HCT116 (cell line): ENCODE data around the gene CCDC187. TPM values are rescaled to one million over a fixed set of nuclear protein-coding genes. Genes with fewer than 3 reads are reported as not detected.
A peak's percentile ranks its signal among the peaks of the same experiment; 100 is the strongest.

Experiments used
- ATAC-seq: fragments of 200-7000 bp; cut with Tn5 transposase; 2 replicates; pipeline ENCODE4 v1.9.1; 2020; ENCODE audit warnings: mild to moderate bottlenecking, moderate library complexity
- BruUV-seq: library from RNA; stranded (reverse); fragments of 400-500 nt; replicated peaks from 2 replicates; lab custom pipeline; 2021; lab: Mats Ljungman, UMichigan
- CTCF ChIA-PET: fragments of 300-600 bp; sonication (Branson Sonifier 250); formaldehyde crosslinking; loops from one replicate; lab custom pipeline; 2021; ENCODE audit warnings: antibody characterized with exemption; lab: Charles Lee
- POLR2A ChIA-PET: fragments of 300-600, 350-600 bp; sonication (Branson Sonifier 250); formaldehyde crosslinking; loops from one replicate; lab custom pipeline; 2021; ENCODE audit warnings: antibody characterized with exemption; lab: Charles Lee
- RAD21 ChIA-PET, 2 experiments: fragments of 300-600 bp; sonication (Branson Sonifier 250); formaldehyde crosslinking; loops; one replicate each; lab custom pipeline; 2023; ENCODE audit warnings: low total read pairs in 2 of 2; ENCODE audit not compliant: uncharacterized antibody in 2 of 2, unreplicated experiment in 2 of 2, low non-redundant PET in 1 of 2; lab: Charles Lee
- DNase-seq: peaks from one replicate; pipeline ENCODE4 v3.0.0-alpha.2; 2010; ENCODE audit warnings: low read depth, low spot score
- H2AFZ ChIP-seq: fragments of 200-600 bp; shearing (Covaris generic), sonication (generic); 2 replicates; pipeline ENCODE4 v1.6.1; 2017; ENCODE audit warnings: low read depth, mixed run types, mixed read lengths, antibody characterized with exemption, low read length; ENCODE audit not compliant: poor library complexity, severe bottlenecking
- H3K27ac ChIP-seq: 2 replicates; pipeline ENCODE4 v1.5.1; 2012; ENCODE audit warnings: low read depth, low read length
- H3K27me3 ChIP-seq: fragments of 200-600 bp; sonication (generic); 2 replicates; pipeline ENCODE4 v1.6.1; 2016; ENCODE audit warnings: mixed run types, low read length, mixed read lengths; ENCODE audit not compliant: insufficient read depth
- H3K36me3 ChIP-seq, 2 experiments: fragments of 200-500 bp in 1 of 2; fragments of 200-600 bp in 1 of 2; sonication (Bioruptor generic) in 1 of 2; sonication (generic) in 1 of 2; 2 replicates each; pipeline versions ENCODE4 v1.5.1 to v1.6.1; 2014 to 2016; ENCODE audit warnings: low read length in 2 of 2, inconsistent platforms in 1 of 2, mixed read lengths in 1 of 2, mixed run types in 1 of 2; ENCODE audit not compliant: insufficient read depth in 2 of 2, control insufficient read depth in 1 of 2
- H3K4me1 ChIP-seq, 2 experiments: fragments of 200-600 bp in 1 of 2; sonication (generic) in 1 of 2; 2 replicates each; pipeline versions ENCODE4 v1.5.1 to v1.6.1; 2012 to 2017; ENCODE audit warnings: low read length in 2 of 2, inconsistent platforms in 1 of 2, mild to moderate bottlenecking in 1 of 2, mixed read lengths in 1 of 2, mixed run types in 1 of 2, moderate library complexity in 1 of 2; ENCODE audit not compliant: insufficient read depth in 2 of 2, control insufficient read depth in 1 of 2
- H3K4me2 ChIP-seq: fragments of 200-600 bp; sonication (generic); 2 replicates; pipeline ENCODE4 v1.6.1; 2017; ENCODE audit warnings: mixed run types, low read length, mixed read lengths
- H3K4me3 ChIP-seq, 2 experiments: fragments of 200-600 bp in 1 of 2; sonication (generic) in 1 of 2; replicated peaks in 1 of 2; 2 replicates each; pipeline ENCODE4 v1.5.1; 2011 to 2016; ENCODE audit warnings: low read length in 2 of 2, control low read depth in 1 of 2, low read depth in 1 of 2, mild to moderate bottlenecking in 1 of 2, mixed read lengths in 1 of 2, mixed run types in 1 of 2
- H3K79me2 ChIP-seq: fragments of 200-600 bp; sonication (generic); 2 replicates; pipeline ENCODE4 v1.6.1; 2017; ENCODE audit warnings: mild to moderate bottlenecking, mixed run types, low read length, moderate library complexity, mixed read lengths; ENCODE audit not compliant: insufficient read depth
- H3K9ac ChIP-seq: fragments of 200-600 bp; sonication (generic); 2 replicates; pipeline ENCODE4 v1.6.1; 2016; ENCODE audit warnings: low read length, mixed read lengths
- H3K9me2 ChIP-seq: fragments of 200-600 bp; sonication (generic), shearing (Covaris generic); 2 replicates; pipeline ENCODE4 v1.6.1; 2017; ENCODE audit warnings: mixed run types, mild to moderate bottlenecking, moderate library complexity; ENCODE audit not compliant: insufficient read depth
- H3K9me3 ChIP-seq, 2 experiments: fragments of 200-500 bp in 1 of 2; fragments of 200-600 bp in 1 of 2; sonication (Bioruptor generic) in 1 of 2; sonication (generic) in 1 of 2; 2 replicates each; pipeline ENCODE4 v1.6.1; 2014 to 2017; ENCODE audit warnings: low read length in 2 of 2, mixed read lengths in 2 of 2, inconsistent platforms in 1 of 2, low read depth in 1 of 2, mild to moderate bottlenecking in 1 of 2, mixed run types in 1 of 2, moderate library complexity in 1 of 2; ENCODE audit not compliant: control insufficient read depth in 1 of 2, insufficient read depth in 1 of 2
- H4K20me1 ChIP-seq: fragments of 200-600 bp; sonication (generic), shearing (Covaris generic); 2 replicates; pipeline ENCODE4 v1.6.1; 2017; ENCODE audit warnings: mixed run types, mild to moderate bottlenecking, moderate library complexity; ENCODE audit not compliant: insufficient read depth
- REST ChIP-seq: IDR thresholded peaks from 2 replicates; pipeline ENCODE4 v1.6.1; 2012; ENCODE audit warnings: low read depth
- intact Hi-C: fragments of 100-400 bp; cut with micrococcal nuclease; formaldehyde crosslinking; loops from 2 replicates; pipeline ENCODE4 v1.10.0; 2022
- total RNA-seq: library from RNA; stranded (reverse); gene quantifications from one replicate; pipeline ENCODE4 v1.2.1, GENCODE V29; 2021; ENCODE audit not compliant: unreplicated experiment
- TF ChIP-seq, protein P1 (sequence below): IDR thresholded peaks from 2 replicates; pipeline ENCODE4 v1.6.1; 2012
- TF ChIP-seq, protein P2 (sequence below), 3 experiments: fragments of 200-600 bp in 1 of 3; sonication (generic) in 1 of 3; IDR thresholded peaks in 2 of 3; conservative IDR thresholded peaks in 1 of 3; 2 replicates each; pipeline ENCODE4 v1.5.1; 2012 to 2017; ENCODE audit warnings: low read depth in 2 of 3, low read length in 2 of 3, antibody characterized with exemption in 1 of 3, borderline replicate concordance in 1 of 3, control low read depth in 1 of 3, mild to moderate bottlenecking in 1 of 3, mixed read lengths in 1 of 3, mixed run types in 1 of 3, moderate library complexity in 1 of 3; ENCODE audit not compliant: insufficient read depth in 1 of 3

CCDC187 gene
- total RNA-seq, 1 experiment from 2014 or later = 4.6 TPM

GRCh38 chr9:136268318-136268717, 35.6 kb downstream of the CCDC187 start:
- Histone ChIP-seq H3K9ac (no peak overlapping the region), H3K27ac (no peak overlapping the region), H3K27me3 (no peaks in the 10 kb centered on the region), H3K79me2 (no peaks in the 10 kb centered on the region), H3K4me3 (no peak overlapping the region), H3K9me3 (no peaks in the 10 kb centered on the region), H3K36me3 (no peaks in the 10 kb centered on the region), H3K4me1 (peaks cover 3 to 19% of the 10 kb centered on the region in 2 experiments; a peak in 2 of 4 replicates), H3K4me2 (peak overlapping the region; percentile 82; the same call in 1 of the 2 replicates), H2AFZ (no peak overlapping the region), H3K9me2 (no peaks in the 10 kb centered on the region), H4K20me1 (no peaks in the 10 kb centered on the region)
- intact Hi-C loops = loop anchor here (5.0 kb wide), 1 partner anchor 96 kb away; no protein-coding TSS in a partner anchor
- POLR2A ChIA-PET = no interaction called here
- RAD21 ChIA-PET = no interaction called here
- TF ChIP-seq, protein P1, sequence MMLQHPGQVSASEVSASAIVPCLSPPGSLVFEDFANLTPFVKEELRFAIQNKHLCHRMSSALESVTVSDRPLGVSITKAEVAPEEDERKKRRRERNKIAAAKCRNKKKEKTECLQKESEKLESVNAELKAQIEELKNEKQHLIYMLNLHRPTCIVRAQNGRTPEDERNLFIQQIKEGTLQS = no peak
- TF ChIP-seq REST = no peak
- TF ChIP-seq, protein P2, sequence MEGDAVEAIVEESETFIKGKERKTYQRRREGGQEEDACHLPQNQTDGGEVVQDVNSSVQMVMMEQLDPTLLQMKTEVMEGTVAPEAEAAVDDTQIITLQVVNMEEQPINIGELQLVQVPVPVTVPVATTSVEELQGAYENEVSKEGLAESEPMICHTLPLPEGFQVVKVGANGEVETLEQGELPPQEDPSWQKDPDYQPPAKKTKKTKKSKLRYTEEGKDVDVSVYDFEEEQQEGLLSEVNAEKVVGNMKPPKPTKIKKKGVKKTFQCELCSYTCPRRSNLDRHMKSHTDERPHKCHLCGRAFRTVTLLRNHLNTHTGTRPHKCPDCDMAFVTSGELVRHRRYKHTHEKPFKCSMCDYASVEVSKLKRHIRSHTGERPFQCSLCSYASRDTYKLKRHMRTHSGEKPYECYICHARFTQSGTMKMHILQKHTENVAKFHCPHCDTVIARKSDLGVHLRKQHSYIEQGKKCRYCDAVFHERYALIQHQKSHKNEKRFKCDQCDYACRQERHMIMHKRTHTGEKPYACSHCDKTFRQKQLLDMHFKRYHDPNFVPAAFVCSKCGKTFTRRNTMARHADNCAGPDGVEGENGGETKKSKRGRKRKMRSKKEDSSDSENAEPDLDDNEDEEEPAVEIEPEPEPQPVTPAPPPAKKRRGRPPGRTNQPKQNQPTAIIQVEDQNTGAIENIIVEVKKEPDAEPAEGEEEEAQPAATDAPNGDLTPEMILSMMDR (IDR thresholded peaks at IDR 0.05 in 2 of 3, conservative IDR thresholded peaks at IDR 0.05 in 1 of 3; ENCODE audit: borderline replicate concordance in 1 of 3, insufficient read depth in 1 of 3, low read depth in 2 of 3, low read length in 2 of 3) = 0 out of 6 replicates have a peak, but pooled peaks of 1 of the 3 experiments have one; percentile 12
- ATAC-seq = no peak
- DNase-seq = no peak
- CTCF ChIA-PET = interaction anchor here (1.7 kb wide), 1 partner anchor 98 kb away, joined by 6 read pairs; no protein-coding TSS in a partner anchor
- BruUV-seq = no TSS peak
